ENCODE measurements around the gene CST11. TPM values are rescaled to one million over a fixed set of nuclear protein-coding genes. Genes with fewer than 3 reads are reported as not detected.

CST11 gene
- total and polyA plus RNA-seq, 10 of the 15 experiments (the other 5 are each of a cell fraction or from before 2014, with no cell fraction given) = 0.33 TPM; not detected in 9

- Histone ChIP-seq H3K79me2 (ENCODE audit: control insufficient read depth, insufficient read depth, low read length) (peaks cover 65% of the 10 kb centered on the region), H4K20me1 (ENCODE audit: control insufficient read depth, insufficient read depth) (no peaks in the 10 kb centered on the region), H3K36me3 (ENCODE audit: control insufficient read depth in 2 of 2, insufficient read depth in 2 of 2, low read length in 1 of 2) (no peaks in the 10 kb centered on the region), H3K4me2 (ENCODE audit: control insufficient read depth, insufficient read depth) (peak overlapping the region; percentile 59), H3K27me3 (replicated peaks in 1 of 2; ENCODE audit: control insufficient read depth in 2 of 2, insufficient read depth in 2 of 2, low read length in 1 of 2) (no peaks in the 10 kb centered on the region), H3K4me1 (ENCODE audit: control insufficient read depth, insufficient read depth, low read length) (peaks cover 19% of the 10 kb centered on the region), H3K4me3 (no peak overlapping the region), H3K9ac (ENCODE audit: control insufficient read depth, insufficient read depth, low read length) (no peak overlapping the region; the same call in none of the 2 replicates), H3K27ac (ENCODE audit: control insufficient read depth, insufficient read depth) (peak overlapping the region; percentile 22), H2AFZ (ENCODE audit: control insufficient read depth, low read depth, low read length) (peak overlapping the region; percentile 6; the same call in 1 of the 2 replicates), H3K9me3 (replicated peaks; ENCODE audit: control insufficient read depth, insufficient read depth, low read length) (no peaks in the 10 kb centered on the region)
- SMC1A ChIA-PET (ENCODE audit: uncharacterized antibody, unreplicated experiment) = interaction anchor here (0.6 to 2.1 kb wide), 6 partner anchors 8 to 38 kb away, joined by 3 to 7 read pairs (median 3); partner anchors contain the start of gene NAPB
- RAD21 ChIA-PET (ENCODE audit: unreplicated experiment) = interaction anchor here (1.6 to 2.2 kb wide), 2 partner anchors 10 to 14 kb away, joined by 4 to 14 read pairs; partner anchors contain the start of gene NAPB
- FAIRE-seq (no peak), ATAC-seq (peak; percentile 98), DNase-seq (ENCODE audit: low read depth, low spot score) (no peak)
- in situ Hi-C loops (cut with MboI) (no loop called here), intact Hi-C loops (cut with micrococcal nuclease; ENCODE audit: unreplicated experiment) (no loop called here)
- WGBS (ENCODE audit: insufficient coverage, insufficient replicate concordance, low lambda C conversion rate, missing lambda C conversion rate) = 36% methylated on average over 2 of the region's 2 CpGs
- POLR2A ChIA-PET = interaction anchor here (0.9 to 1.7 kb wide), 3 partner anchors 12 to 50 kb away, joined by 3 to 5 read pairs (median 3); partner anchors contain the start of gene NAPB
- CTCF ChIA-PET = interaction anchor here (0.9 to 1.9 kb wide), 5 partner anchors 10 to 199 kb away, joined by 3 to 6 read pairs (median 3); partner anchors contain the start of gene NAPB
- BruUV-seq (replicated peaks) = no TSS peak
- TF ChIP-seq ZBTB40 (IDR thresholded peaks at IDR 0.05; ENCODE audit: borderline replicate concordance) (no peak), SPI1 (IDR thresholded peaks at IDR 0.05; ENCODE audit: borderline replicate concordance, insufficient read depth, low read depth, low read length) (peak; percentile 19; the same call in 1 of the 2 replicates), CBX3 (IDR thresholded peaks at IDR 0.05; ENCODE audit: borderline replicate concordance, low read depth) (no peak), E2F8 (IDR thresholded peaks at IDR 0.05; ENCODE audit: low read depth, partially characterized antibody) (no peak), PAX5 (IDR thresholded peaks at IDR 0.05; ENCODE audit: borderline replicate concordance, low read depth, low read length) (no peak), CEBPB (IDR thresholded peaks at IDR 0.05; ENCODE audit: borderline replicate concordance in 1 of 2, low read depth in 2 of 2, low read length in 2 of 2) (0 out of 4 replicates have a peak, but pooled peaks of 1 of the 2 experiments have one; percentile 38), RUNX3 (IDR thresholded peaks at IDR 0.05; ENCODE audit: low read length) (peak; percentile 44)
- TF ChIP-seq, protein P1, sequence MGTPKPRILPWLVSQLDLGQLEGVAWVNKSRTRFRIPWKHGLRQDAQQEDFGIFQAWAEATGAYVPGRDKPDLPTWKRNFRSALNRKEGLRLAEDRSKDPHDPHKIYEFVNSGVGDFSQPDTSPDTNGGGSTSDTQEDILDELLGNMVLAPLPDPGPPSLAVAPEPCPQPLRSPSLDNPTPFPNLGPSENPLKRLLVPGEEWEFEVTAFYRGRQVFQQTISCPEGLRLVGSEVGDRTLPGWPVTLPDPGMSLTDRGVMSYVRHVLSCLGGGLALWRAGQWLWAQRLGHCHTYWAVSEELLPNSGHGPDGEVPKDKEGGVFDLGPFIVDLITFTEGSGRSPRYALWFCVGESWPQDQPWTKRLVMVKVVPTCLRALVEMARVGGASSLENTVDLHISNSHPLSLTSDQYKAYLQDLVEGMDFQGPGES (IDR thresholded peaks at IDR 0.05) = no peak
- TF ChIP-seq, protein P2, sequence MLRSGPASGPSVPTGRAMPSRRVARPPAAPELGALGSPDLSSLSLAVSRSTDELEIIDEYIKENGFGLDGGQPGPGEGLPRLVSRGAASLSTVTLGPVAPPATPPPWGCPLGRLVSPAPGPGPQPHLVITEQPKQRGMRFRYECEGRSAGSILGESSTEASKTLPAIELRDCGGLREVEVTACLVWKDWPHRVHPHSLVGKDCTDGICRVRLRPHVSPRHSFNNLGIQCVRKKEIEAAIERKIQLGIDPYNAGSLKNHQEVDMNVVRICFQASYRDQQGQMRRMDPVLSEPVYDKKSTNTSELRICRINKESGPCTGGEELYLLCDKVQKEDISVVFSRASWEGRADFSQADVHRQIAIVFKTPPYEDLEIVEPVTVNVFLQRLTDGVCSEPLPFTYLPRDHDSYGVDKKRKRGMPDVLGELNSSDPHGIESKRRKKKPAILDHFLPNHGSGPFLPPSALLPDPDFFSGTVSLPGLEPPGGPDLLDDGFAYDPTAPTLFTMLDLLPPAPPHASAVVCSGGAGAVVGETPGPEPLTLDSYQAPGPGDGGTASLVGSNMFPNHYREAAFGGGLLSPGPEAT (IDR thresholded peaks at IDR 0.05; ENCODE audit: low read depth) = 0 out of 2 replicates have a peak, but pooled peaks have one; percentile 25
- TF ChIP-seq, protein P3, sequence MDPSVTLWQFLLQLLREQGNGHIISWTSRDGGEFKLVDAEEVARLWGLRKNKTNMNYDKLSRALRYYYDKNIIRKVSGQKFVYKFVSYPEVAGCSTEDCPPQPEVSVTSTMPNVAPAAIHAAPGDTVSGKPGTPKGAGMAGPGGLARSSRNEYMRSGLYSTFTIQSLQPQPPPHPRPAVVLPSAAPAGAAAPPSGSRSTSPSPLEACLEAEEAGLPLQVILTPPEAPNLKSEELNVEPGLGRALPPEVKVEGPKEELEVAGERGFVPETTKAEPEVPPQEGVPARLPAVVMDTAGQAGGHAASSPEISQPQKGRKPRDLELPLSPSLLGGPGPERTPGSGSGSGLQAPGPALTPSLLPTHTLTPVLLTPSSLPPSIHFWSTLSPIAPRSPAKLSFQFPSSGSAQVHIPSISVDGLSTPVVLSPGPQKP (IDR thresholded peaks at IDR 0.05; ENCODE audit: low read depth, low read length) = no peak
Observed at GRCh38 chr20:23407781-23408464, 44.8 kb downstream of the CST11 start.
